HepG2 (cell line): ENCODE measurements around the gene CCR5AS.

Source experiments
- ATAC-seq: fragments of 200-7000 bp; cut with Tn5 transposase; 3 replicates; pipeline ENCODE4 v1.9.1; 2020; ENCODE audit warnings: mild to moderate bottlenecking, moderate library complexity
- BruUV-seq: library from RNA; stranded (reverse); fragments of 400-500 nt; replicated peaks from 2 replicates; lab custom pipeline; 2021; lab: Mats Ljungman, UMichigan
- CTCF ChIA-PET: fragments of 300-600 bp; formaldehyde crosslinking; extraction: SDS; loops from one replicate; lab custom pipeline; 2021; ENCODE audit warnings: low total read pairs, inconsistent platforms, low intra/inter-chr PET ratio; lab: Yijun Ruan, JAX
- POLR2A ChIA-PET: fragments of 350-600 bp; sonication (Branson Sonifier 250); formaldehyde crosslinking; loops from one replicate; lab custom pipeline; 2020; ENCODE audit warnings: antibody characterized with exemption, inconsistent platforms; lab: Yijun Ruan, JAX
- DNase-seq: peaks from one replicate; pipeline ENCODE4 v3.0.0-alpha.2; 2015; ENCODE audit warnings: low spot score
- FAIRE-seq: peaks from 3 replicates; lab custom pipeline; 2011; peaks lifted over from hg19 to GRCh38; lab: Jason Lieb, UNC
- H2AFZ ChIP-seq: one replicate; pipeline ENCODE4 v1.6.1; 2011; ENCODE audit warnings: low read length, inconsistent platforms
- H3K27ac ChIP-seq: fragments of 300-600 bp; 3 replicates; pipeline ENCODE4 v1.8.0; 2011; ENCODE audit warnings: mixed run types, mild to moderate bottlenecking, mixed read lengths, low read length, inconsistent platforms; ENCODE audit not compliant: insufficient read depth; ENCODE audit errors: extremely low read length
- H3K27me3 ChIP-seq, 2 experiments: fragments of 200-600 bp in 1 of 2; 2 replicates in 1 of 2; 3 replicates in 1 of 2; pipeline versions ENCODE4 v1.6.0 to v1.8.0; 2011; ENCODE audit warnings: low read length in 2 of 2, mild to moderate bottlenecking in 2 of 2, moderate library complexity in 2 of 2, inconsistent platforms in 1 of 2; ENCODE audit not compliant: insufficient read depth in 2 of 2, control insufficient read depth in 1 of 2
- H3K36me3 ChIP-seq, 2 experiments: fragments of 200-600 bp in 1 of 2; replicated peaks in 1 of 2; 2 replicates in 1 of 2; 3 replicates in 1 of 2; pipeline versions ENCODE4 v1.5.1 to v1.8.0; 2011; ENCODE audit warnings: low read length in 2 of 2, inconsistent platforms in 1 of 2; ENCODE audit not compliant: insufficient read depth in 2 of 2, control insufficient read depth in 1 of 2
- H3K4me1 ChIP-seq: 2 replicates; pipeline ENCODE4 v1.5.1; 2012; ENCODE audit warnings: low read length, inconsistent platforms; ENCODE audit not compliant: insufficient read depth
- H3K4me2 ChIP-seq: 2 replicates; pipeline ENCODE4 v1.6.0; 2011; ENCODE audit warnings: low read depth, low read length, inconsistent platforms
- H3K4me3 ChIP-seq, 3 experiments: fragments of 200-600 bp in 1 of 3; sonication (generic), shearing (Covaris generic) in 1 of 3; replicated peaks in 1 of 3; 2 replicates each; pipeline ENCODE4 v1.5.1; 2011 to 2016; ENCODE audit warnings: low read length in 3 of 3, inconsistent platforms in 2 of 3, low read depth in 2 of 3, mild to moderate bottlenecking in 2 of 3, control low read depth in 1 of 3, mixed read lengths in 1 of 3; ENCODE audit not compliant: insufficient read depth in 1 of 3
- H3K79me2 ChIP-seq: one replicate; pipeline ENCODE4 v1.6.1; 2011; ENCODE audit warnings: low read length, inconsistent platforms; ENCODE audit not compliant: insufficient read depth
- H3K9ac ChIP-seq: 2 replicates; pipeline ENCODE4 v1.6.0; 2011; ENCODE audit warnings: mild to moderate bottlenecking, low read depth, low read length, inconsistent platforms; ENCODE audit not compliant: insufficient read depth
- H3K9me3 ChIP-seq: 2 replicates; pipeline ENCODE4 v1.5.1; 2012; ENCODE audit warnings: mild to moderate bottlenecking, low read length
- H4K20me1 ChIP-seq: 2 replicates; pipeline ENCODE4 v1.6.0; 2011; ENCODE audit warnings: inconsistent platforms, mild to moderate bottlenecking, low read length, moderate library complexity; ENCODE audit not compliant: insufficient read depth
- ATF1 ChIP-seq: IDR thresholded peaks from 2 replicates; pipeline ENCODE4 v1.6.1; 2016; ENCODE audit warnings: mild to moderate bottlenecking, control low read depth
- BORCS8-MEF2B ChIP-seq: sonication (generic); formaldehyde crosslinking; IDR thresholded peaks from 2 replicates; pipeline ENCODE4 v1.8.0; 2022; ENCODE audit warnings: mild to moderate bottlenecking, missing genetic modification reagents
- CTCF ChIP-seq: sonication (generic); formaldehyde crosslinking; IDR thresholded peaks from 2 replicates; pipeline ENCODE4 v1.5.0; 2020; ENCODE audit warnings: mild to moderate bottlenecking, missing genetic modification reagents, moderate library complexity
- EHMT2 ChIP-seq: fragments of 200-600 bp; sonication (generic); IDR thresholded peaks from 2 replicates; pipeline ENCODE4 v1.7.0; 2017; ENCODE audit warnings: antibody characterized with exemption, low read depth, low read length, borderline replicate concordance
- FOXP1 ChIP-seq, 2 experiments: fragments of 450-650 bp in 1 of 2; IDR thresholded peaks; 2 replicates each; pipeline ENCODE4 v1.6.1; 2017 to 2018; ENCODE audit warnings: antibody characterized with exemption in 1 of 2
- HOXA7 ChIP-seq: sonication (generic); formaldehyde crosslinking; IDR thresholded peaks from 2 replicates; pipeline ENCODE4 v1.8.1; 2022; ENCODE audit warnings: mild to moderate bottlenecking, missing genetic modification reagents, moderate library complexity
- ISX ChIP-seq: sonication (generic); formaldehyde crosslinking; conservative IDR thresholded peaks from 2 replicates; pipeline ENCODE4 v1.5.0; 2020; ENCODE audit warnings: missing genetic modification reagents
- JARID2 ChIP-seq: sonication (generic); formaldehyde crosslinking; IDR thresholded peaks from 2 replicates; pipeline ENCODE4 v1.8.1; 2023; ENCODE audit warnings: missing genetic modification reagents, inconsistent platforms; ENCODE audit not compliant: insufficient replicate concordance
- POGZ ChIP-seq: sonication (generic); formaldehyde crosslinking; IDR thresholded peaks from 2 replicates; pipeline ENCODE4 v1.4.0; 2020; ENCODE audit warnings: mild to moderate bottlenecking, missing genetic modification reagents
- RAD21 ChIP-seq: fragments of 450-650 bp; formaldehyde crosslinking; IDR thresholded peaks from 2 replicates; pipeline ENCODE4 v1.5.0; 2020; ENCODE audit warnings: mild to moderate bottlenecking
- SALL2 ChIP-seq: sonication (generic); formaldehyde crosslinking; IDR thresholded peaks from 2 replicates; pipeline ENCODE4 v1.8.1; 2023; ENCODE audit warnings: mild to moderate bottlenecking, missing genetic modification reagents, inconsistent platforms
- SYNCRIP ChIP-seq: fragments of 200-400 bp; formaldehyde crosslinking; IDR thresholded peaks from 2 replicates; pipeline ENCODE4 v1.6.1; 2018; ENCODE audit warnings: mild to moderate bottlenecking, low read depth, low read length; ENCODE audit not compliant: insufficient read depth
- ZNF562 ChIP-seq: sonication (generic); formaldehyde crosslinking; IDR thresholded peaks from 2 replicates; pipeline ENCODE4 v1.8.0; 2022; ENCODE audit warnings: missing genetic modification reagents, borderline replicate concordance
- ZNF616 ChIP-seq: sonication (generic); formaldehyde crosslinking; IDR thresholded peaks from 2 replicates; pipeline ENCODE4 v1.5.0; 2020; ENCODE audit warnings: low read depth, mild to moderate bottlenecking, missing genetic modification reagents
- ZNF644 ChIP-seq: IDR thresholded peaks from 2 replicates; pipeline ENCODE4 v1.6.1; 2016; ENCODE audit warnings: low read depth
- ZNF710 ChIP-seq: sonication (generic); formaldehyde crosslinking; IDR thresholded peaks from 2 replicates; pipeline ENCODE4 v1.5.0; 2020; ENCODE audit warnings: mild to moderate bottlenecking, missing genetic modification reagents, borderline replicate concordance
- WGBS: methylation state at CpG from one replicate; pipeline ENCODE4 v1.1.6; 2017; ENCODE audit warnings: low lambda C conversion rate; 5-methylcytosine and 5-hydroxymethylcytosine counted together
- in situ Hi-C: cut with HindIII; loops from 2 replicates; pipeline ENCODE4 v1.10.0; 2017; ENCODE audit warnings: low pct_unique_long_range_greater_than_20kb; ENCODE audit not compliant: extremely low pct_ligation_motif_present
- intact Hi-C: fragments of 100-400 bp; cut with micrococcal nuclease; formaldehyde crosslinking; loops from one replicate; pipeline ENCODE4 v1.10.0; 2022; ENCODE audit not compliant: unreplicated experiment
- TF ChIP-seq, protein P1 (sequence below), 2 experiments: fragments of 450-650 bp in 1 of 2; sonication (generic) in 1 of 2; formaldehyde crosslinking; IDR thresholded peaks; 2 replicates each; pipeline versions ENCODE4 v1.5.0 to v1.8.0; 2020 to 2022; ENCODE audit warnings: mild to moderate bottlenecking in 1 of 2, missing genetic modification reagents in 1 of 2

Gene CCR5AS

GRCh38 chr3:46359733-46360493, 47.0 kb downstream of the CCR5AS start:
- intact Hi-C loops, result no loop called here
- TF ChIP-seq RAD21 (CRISPR knock-in tag) (no peak), ZNF710 (CRISPR knock-in tag) (no peak), ZNF562 (CRISPR knock-in tag) (no peak), POGZ (CRISPR knock-in tag) (no peak), SALL2 (CRISPR knock-in tag) (no peak), FOXP1 (IDR thresholded peaks at IDR 0.05) (no peak), FOXP1 (CRISPR knock-in tag; IDR thresholded peaks at IDR 0.05) (no peak), CTCF (CRISPR knock-in tag) (no peak), ZNF644 (CRISPR knock-in tag) (no peak), EHMT2 (no peak), ATF1 (CRISPR knock-in tag) (no peak), HOXA7 (no peak), JARID2 (CRISPR knock-in tag) (no peak), ZNF616 (CRISPR knock-in tag) (no peak), ISX (CRISPR knock-in tag) (no peak), SYNCRIP (no peak), BORCS8-MEF2B (CRISPR knock-in tag) (no peak)
- TF ChIP-seq, protein P1, sequence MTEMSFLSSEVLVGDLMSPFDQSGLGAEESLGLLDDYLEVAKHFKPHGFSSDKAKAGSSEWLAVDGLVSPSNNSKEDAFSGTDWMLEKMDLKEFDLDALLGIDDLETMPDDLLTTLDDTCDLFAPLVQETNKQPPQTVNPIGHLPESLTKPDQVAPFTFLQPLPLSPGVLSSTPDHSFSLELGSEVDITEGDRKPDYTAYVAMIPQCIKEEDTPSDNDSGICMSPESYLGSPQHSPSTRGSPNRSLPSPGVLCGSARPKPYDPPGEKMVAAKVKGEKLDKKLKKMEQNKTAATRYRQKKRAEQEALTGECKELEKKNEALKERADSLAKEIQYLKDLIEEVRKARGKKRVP (CRISPR knock-in tag; IDR thresholded peaks at IDR 0.05), result no peak
- in situ Hi-C loops, result no loop called here
- Histone ChIP-seq H3K27ac (no peak overlapping the region), H3K79me2 (no peaks in the 10 kb centered on the region), H3K9me3 (no peaks in the 10 kb centered on the region), H3K4me2 (no peak overlapping the region), H3K4me3 (no peak overlapping the region), H3K36me3 (no peaks in the 10 kb centered on the region), H3K9ac (no peak overlapping the region), H3K4me1 (no peaks in the 10 kb centered on the region), H4K20me1 (no peaks in the 10 kb centered on the region), H2AFZ (no peak overlapping the region), H3K27me3 (peaks cover 0 to 9% of the 10 kb centered on the region in 2 experiments; a peak in 2 of 5 replicates)
- DNase-seq (no peak), ATAC-seq (no peak), FAIRE-seq (no peak)
- BruUV-seq, result no TSS peak
- ChIA-PET CTCF (no interaction called here), POLR2A (no interaction called here)
- 34% methylated on average over 11 of the region's 11 CpGs for WGBS
